Common myeloid progenitor, CD34-positive (primary cell): Measurements from ENCODE around the gene INPP5D.
A peak's percentile ranks its signal among the peaks of the same experiment; 100 is the strongest.

Source experiments
- CTCF ChIA-PET: fragments of 350-600 bp; sonication (Branson Sonifier 250); formaldehyde crosslinking; loops from one replicate; lab custom pipeline; 2021; ENCODE audit warnings: antibody characterized with exemption; lab: Charles Lee
- POLR2A ChIA-PET: fragments of 350-600 bp; sonication (Branson Sonifier 250); formaldehyde crosslinking; loops from one replicate; lab custom pipeline; 2021; ENCODE audit warnings: antibody characterized with exemption; lab: Charles Lee
- DNase-seq, 3 donors: peaks; one replicate each; pipeline versions ENCODE4 v3.0.0 to v3.0.0-alpha.2; 2013
- H3K27ac ChIP-seq, 2 experiments: 1 replicate in 1 of 2; 2 replicates in 1 of 2; pipeline ENCODE4 v1.7.0; 2013; ENCODE audit warnings: inconsistent platforms in 2 of 2, low read length in 2 of 2, mild to moderate bottlenecking in 2 of 2, low read depth in 1 of 2, moderate library complexity in 1 of 2; ENCODE audit not compliant: severe bottlenecking in 2 of 2, insufficient read depth in 1 of 2, poor library complexity in 1 of 2
- H3K27me3 ChIP-seq, 5 experiments: replicated peaks in 2 of 5; 1 replicate in 3 of 5; 2 replicates in 2 of 5; pipeline versions ENCODE4 v1.6.1 to v1.7.0; 2013; ENCODE audit warnings: low read length in 4 of 5, mild to moderate bottlenecking in 2 of 5, moderate library complexity in 2 of 5, inconsistent platforms in 1 of 5; ENCODE audit not compliant: insufficient read depth in 5 of 5, control insufficient read depth in 4 of 5
- H3K36me3 ChIP-seq, 4 experiments: 1 replicate in 2 of 4; 2 replicates in 2 of 4; pipeline versions ENCODE4 v1.6.1 to v1.7.0; 2013; ENCODE audit warnings: low read length in 3 of 4, control low read depth in 1 of 4, mild to moderate bottlenecking in 1 of 4; ENCODE audit not compliant: control insufficient read depth in 4 of 4, insufficient read depth in 4 of 4
- H3K4me1 ChIP-seq, 4 experiments: 1 replicate in 3 of 4; 2 replicates in 1 of 4; pipeline versions ENCODE4 v1.6.1 to v1.7.1; 2013; ENCODE audit warnings: low read length in 3 of 4, mild to moderate bottlenecking in 3 of 4, control low read depth in 1 of 4, inconsistent platforms in 1 of 4, moderate library complexity in 1 of 4; ENCODE audit not compliant: control insufficient read depth in 4 of 4, insufficient read depth in 4 of 4; ENCODE audit errors: control extremely low read depth in 1 of 4
- H3K4me3 ChIP-seq, 7 experiments: 1 replicate in 4 of 7; 2 replicates in 3 of 7; pipeline versions ENCODE4 v1.5.1 to v1.7.0; 2013; ENCODE audit warnings: mild to moderate bottlenecking in 7 of 7, low read length in 6 of 7, moderate library complexity in 6 of 7, inconsistent platforms in 2 of 7, low read depth in 2 of 7, control low read depth in 1 of 7; ENCODE audit not compliant: insufficient read depth in 4 of 7, control insufficient read depth in 1 of 7; ENCODE audit errors: extremely low read depth in 1 of 7
- H3K9me3 ChIP-seq, 5 experiments: 1 replicate in 4 of 5; 2 replicates in 1 of 5; pipeline versions ENCODE4 v1.6.1 to v1.7.1; 2013; ENCODE audit warnings: low read length in 4 of 5, mild to moderate bottlenecking in 2 of 5, inconsistent platforms in 1 of 5, low read depth in 1 of 5, moderate library complexity in 1 of 5; ENCODE audit not compliant: control insufficient read depth in 4 of 5, insufficient read depth in 2 of 5; ENCODE audit errors: control extremely low read depth in 1 of 5
- WGBS: methylation state at CpG from one replicate; pipeline ENCODE4 v1.1.5; 2013; ENCODE audit not compliant: insufficient coverage; 5-methylcytosine and 5-hydroxymethylcytosine counted together

The INPP5D gene

DNA sequence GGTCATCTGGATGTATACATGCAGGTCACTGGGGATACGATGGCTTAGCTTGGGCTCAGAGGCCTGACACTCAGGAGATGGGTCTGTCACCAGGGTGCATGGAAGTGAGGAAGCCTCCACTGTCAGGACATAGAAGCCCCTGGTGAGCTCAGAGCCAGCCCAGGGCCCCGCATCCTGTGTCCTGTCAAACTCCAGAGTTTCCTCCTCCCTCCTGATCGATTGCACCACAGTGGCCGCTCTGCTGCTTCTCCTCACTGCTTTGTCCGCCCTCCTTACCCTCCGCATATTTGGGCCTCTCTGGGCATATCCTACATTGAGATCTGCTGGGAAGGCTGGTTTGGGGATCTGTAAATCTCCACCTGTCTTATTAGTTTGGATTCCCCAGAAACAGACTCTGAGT lies 153.8 kb downstream of the INPP5D start:
- Histone ChIP-seq H3K4me3 (no peak overlapping the region), H3K27ac (no peak overlapping the region), H3K4me1 (peaks cover 0 to 2% (median 0%) of the 10 kb centered on the region in 4 experiments), H3K36me3 (peaks cover 0 to 20% (median 12%) of the 10 kb centered on the region in 4 experiments), H3K9me3 (no peaks in the 10 kb centered on the region), H3K27me3 (no peaks in the 10 kb centered on the region)
- CTCF ChIA-PET = no interaction called here
- WGBS = 94% methylated on average over 5 of the region's 6 CpGs
- POLR2A ChIA-PET = no interaction called here
- DNase-seq = no peak

DNA sequence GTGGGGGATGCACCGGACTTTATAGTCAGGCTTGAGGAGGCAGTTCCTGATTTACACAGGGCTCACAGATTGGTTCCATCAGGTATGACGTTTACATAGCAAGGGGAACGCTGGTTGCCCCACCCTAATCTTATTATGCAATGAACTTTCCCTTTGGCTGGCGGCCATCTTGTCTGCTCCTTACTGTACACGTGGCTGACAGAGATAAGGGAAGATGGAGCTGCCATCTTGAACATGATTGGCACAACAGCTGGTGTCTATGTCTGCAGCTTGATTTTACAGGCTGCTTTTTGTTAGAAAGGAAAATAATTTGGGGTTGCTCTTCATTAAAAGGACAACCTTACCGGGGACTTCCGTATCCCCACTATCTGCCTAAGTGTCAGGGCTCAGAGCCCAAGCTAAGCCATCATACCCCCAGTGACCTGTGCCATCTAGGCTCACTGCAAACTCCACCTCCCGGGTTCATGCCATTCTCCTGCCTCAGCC lies 157.8 kb downstream of the INPP5D start:
- Histone ChIP-seq H3K36me3 (peaks cover 0 to 1% (median under 1%) of the 10 kb centered on the region in 4 experiments), H3K9me3 (no peaks in the 10 kb centered on the region), H3K27me3 (no peaks in the 10 kb centered on the region), H3K4me3 (no peak overlapping the region), H3K4me1 (no peaks in the 10 kb centered on the region), H3K27ac (no peak overlapping the region)
- peak; percentile 39 to 77 (median 62) for DNase-seq
- 86% methylated on average over 8 of the region's 8 CpGs for WGBS
- POLR2A ChIA-PET = interaction anchor here (0.6 kb wide), 2 partner anchors 23 to 25 kb away, joined by 3 to 4 read pairs; no protein-coding TSS in a partner anchor
- CTCF ChIA-PET = interaction anchor here (1.5 to 2.0 kb wide), 2 partner anchors 8 to 15 kb away, joined by 3 to 6 read pairs; no protein-coding TSS in a partner anchor

DNA sequence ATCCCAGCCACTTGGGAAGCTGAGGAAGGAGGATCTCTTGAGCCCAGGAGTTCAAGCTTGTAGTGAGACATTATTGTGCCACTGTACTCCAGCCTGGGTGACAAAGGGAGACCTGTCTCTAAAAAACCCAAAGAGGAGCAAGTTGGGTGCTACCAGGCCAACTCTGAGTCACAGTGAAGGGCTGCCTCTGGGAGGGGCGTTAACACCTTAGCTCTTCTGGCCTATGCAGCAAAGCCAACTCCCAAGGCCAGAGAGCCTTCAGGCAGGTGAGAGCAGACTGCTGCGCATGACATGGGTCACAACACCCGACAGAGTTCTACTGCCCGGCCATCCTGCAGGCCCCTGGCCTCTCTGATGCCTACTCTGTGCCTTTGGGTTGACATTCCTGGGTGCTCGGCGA lies 158.7 kb downstream of the INPP5D start:
- POLR2A ChIA-PET = no interaction called here
- 98% methylated on average over 4 of the region's 6 CpGs for WGBS
- CTCF ChIA-PET = interaction anchor here (1.5 to 2.0 kb wide), 2 partner anchors 8 to 16 kb away, joined by 3 to 6 read pairs; no protein-coding TSS in a partner anchor

DNA sequence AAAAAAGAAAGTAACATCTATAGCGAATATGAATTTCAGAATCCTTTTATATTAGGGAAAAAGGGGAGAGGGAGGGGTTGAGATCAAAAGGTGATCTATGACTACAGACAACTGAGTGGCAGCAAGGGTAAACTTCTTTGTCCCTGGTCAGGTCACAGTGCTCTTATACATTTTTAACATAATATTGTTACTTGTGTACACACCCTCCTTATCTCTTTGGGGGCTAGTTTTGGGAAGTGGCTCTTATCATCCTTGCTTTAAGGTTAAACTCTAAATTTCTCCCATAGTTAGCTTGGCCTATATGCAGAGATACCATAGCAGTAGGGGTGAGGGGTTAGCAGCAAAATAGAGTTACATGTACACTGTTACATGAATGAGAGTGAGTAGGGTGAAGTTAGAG lies 159.7 kb downstream of the INPP5D start:
- ChIA-PET CTCF (interaction anchor here (1.5 to 2.0 kb wide), 2 partner anchors 9 to 17 kb away, joined by 3 to 6 read pairs; no protein-coding TSS in a partner anchor), POLR2A (no interaction called here)
- H3K4me3 ChIP-seq = no peak overlapping the region
- no peaks in the 10 kb centered on the region for H3K9me3 ChIP-seq
- H3K4me1 ChIP-seq = no peaks in the 10 kb centered on the region
- H3K27me3 ChIP-seq = no peaks in the 10 kb centered on the region
- no peaks in the 10 kb centered on the region for H3K36me3 ChIP-seq
- DNase-seq = no peak
- no peak overlapping the region for H3K27ac ChIP-seq
- no CpG with 5 or more reads among the region's 1 CpG for WGBS

More for the DNA sequence above, 158.7 kb downstream of the INPP5D start:
- Histone ChIP-seq H3K27ac (no peak overlapping the region), H3K27me3 (no peaks in the 10 kb centered on the region), H3K4me1 (no peaks in the 10 kb centered on the region), H3K9me3 (no peaks in the 10 kb centered on the region), H3K36me3 (no peaks in the 10 kb centered on the region), H3K4me3 (no peak overlapping the region)
- DNase-seq = no peak

DNA sequence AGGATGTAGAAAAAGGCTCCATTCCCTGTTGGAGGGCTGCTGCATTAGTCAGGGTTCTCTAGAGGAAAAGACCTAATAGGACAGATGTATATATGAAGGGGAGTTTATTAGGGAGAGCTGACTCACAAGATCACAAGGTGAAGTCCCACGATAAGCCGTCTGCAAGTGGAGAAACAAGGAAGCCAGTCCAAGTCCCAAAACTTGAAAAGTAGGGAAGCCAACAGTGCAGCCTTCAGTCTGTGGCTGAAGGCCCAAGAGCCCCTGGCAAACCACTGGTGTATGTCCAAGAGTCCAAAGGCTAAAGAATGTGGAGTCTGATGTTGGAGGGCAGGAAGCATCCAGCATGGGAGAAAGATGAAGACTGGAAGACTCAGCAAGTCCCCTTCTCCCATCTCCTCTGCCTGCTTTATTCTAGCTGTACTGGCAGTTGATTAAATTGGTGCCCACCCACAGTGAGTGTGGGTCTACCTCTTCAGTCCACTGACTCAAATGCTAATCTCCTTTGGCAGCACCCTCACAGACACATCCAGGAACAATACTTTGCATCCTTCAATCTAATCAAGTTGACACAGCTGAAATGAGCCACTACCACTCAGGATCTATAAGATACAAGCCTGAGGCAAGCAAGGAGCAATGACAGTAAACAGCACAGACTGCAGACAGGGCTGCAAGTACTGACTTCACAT lies 161.4 kb downstream of the INPP5D start:
- Histone ChIP-seq H3K4me3 (no peak overlapping the region), H3K27ac (peak overlapping the region in 1 of 2 experiments; percentile 40), H3K4me1 (peaks cover 0 to 6% (median 3%) of the 10 kb centered on the region in 4 experiments), H3K27me3 (no peaks in the 10 kb centered on the region), H3K36me3 (no peaks in the 10 kb centered on the region), H3K9me3 (no peaks in the 10 kb centered on the region)
- ChIA-PET POLR2A (no interaction called here), CTCF (no interaction called here)
- whole genome bisulfite sequencing = 84% methylated on average over 2 of the region's 2 CpGs
- DNase-seq = peak in 1 of 3 donors; percentile 18

DNA sequence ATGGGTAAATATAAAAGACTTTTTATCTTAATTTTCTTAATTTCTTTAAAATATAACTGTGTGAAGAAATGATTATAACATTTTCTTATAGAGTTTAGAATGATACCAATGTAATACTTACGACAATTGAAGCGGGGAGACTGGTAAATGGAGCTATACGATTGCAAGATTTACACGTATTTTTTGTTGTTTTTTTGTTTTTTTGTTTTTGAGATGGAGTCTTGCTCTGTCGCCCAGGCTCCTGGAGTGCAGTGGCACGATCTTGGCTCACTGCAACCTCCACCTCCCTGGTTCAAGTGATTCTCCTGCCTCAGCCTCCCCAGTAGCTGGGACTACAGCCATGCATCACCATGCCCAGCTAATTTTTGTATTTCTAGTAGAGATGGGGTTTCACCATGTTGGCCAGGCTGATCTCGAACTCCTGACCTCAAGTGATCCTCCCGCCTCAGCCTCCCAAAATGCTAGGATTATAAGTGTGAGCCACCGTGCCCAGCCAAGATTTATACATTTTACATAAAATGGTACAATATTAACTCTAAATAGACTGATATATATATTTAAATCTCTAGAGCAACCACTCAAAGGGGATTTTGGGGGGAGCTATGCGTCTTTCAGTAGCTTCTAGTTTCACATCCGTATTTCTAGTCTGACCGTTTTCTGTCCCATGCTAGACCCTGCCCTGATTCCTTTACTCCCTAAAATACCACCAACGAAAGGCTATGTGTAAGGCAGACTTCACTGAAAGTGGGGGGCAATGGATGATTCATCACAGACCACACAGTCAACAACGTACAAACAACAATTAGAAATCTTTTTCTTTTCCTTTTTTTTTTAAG lies 163.1 kb downstream of the INPP5D start:
- no peaks in the 10 kb centered on the region for H3K9me3 ChIP-seq
- no peaks in the 10 kb centered on the region for H3K36me3 ChIP-seq
- H3K27me3 ChIP-seq = no peaks in the 10 kb centered on the region
- no peak for DNase-seq
- peaks cover 0 to 6% (median 3%) of the 10 kb centered on the region in 4 experiments for H3K4me1 ChIP-seq
- ChIA-PET POLR2A (no interaction called here), CTCF (interaction anchor here (0.8 to 1.5 kb wide), 2 partner anchors 9 to 13 kb away, joined by 3 to 5 read pairs; no protein-coding TSS in a partner anchor)
- no peak overlapping the region for H3K4me3 ChIP-seq
- no peak overlapping the region for H3K27ac ChIP-seq
- 93% methylated on average over 8 of the region's 14 CpGs for WGBS
